GM23338 (cell line): ENCODE measurements around the gene IGIP. TPM values are rescaled to one million over a fixed set of nuclear protein-coding genes. Genes with fewer than 3 reads are reported as not detected.

Experiments used
- ATAC-seq: fragments of 200-7000 bp; cut with Tn5 transposase; 3 replicates; pipeline ENCODE4 v1.9.1; 2020
- DNase-seq: peaks from one replicate; pipeline ENCODE4 v3.0.0-alpha.2; 2015; ENCODE audit warnings: low spot score
- H2AFZ ChIP-seq: fragments of 200-600 bp; sonication (generic); 2 replicates; pipeline ENCODE4 v1.8.0; 2016; ENCODE audit warnings: antibody characterized with exemption, mild to moderate bottlenecking, moderate library complexity
- H3F3A ChIP-seq: fragments of 200-600 bp; sonication (generic); replicated peaks from 2 replicates; pipeline ENCODE4 v1.8.0; 2017; ENCODE audit warnings: antibody characterized with exemption, mixed run types, low read depth
- H3K27ac ChIP-seq: fragments of 200-600 bp; sonication (generic); 2 replicates; pipeline ENCODE4 v1.6.1; 2016; ENCODE audit warnings: low read depth
- H3K27me3 ChIP-seq: fragments of 200-600 bp; sonication (generic); 2 replicates; pipeline ENCODE4 v1.8.0; 2016; ENCODE audit warnings: mild to moderate bottlenecking, mixed run types, moderate library complexity; ENCODE audit not compliant: insufficient read depth
- H3K36me3 ChIP-seq: fragments of 200-600 bp; sonication (generic); 2 replicates; pipeline ENCODE4 v1.8.0; 2016; ENCODE audit warnings: mild to moderate bottlenecking; ENCODE audit not compliant: insufficient read depth
- H3K4me1 ChIP-seq: fragments of 200-600 bp; sonication (generic); 2 replicates; pipeline ENCODE4 v1.8.0; 2016; ENCODE audit warnings: mild to moderate bottlenecking, moderate library complexity; ENCODE audit not compliant: insufficient read depth
- H3K4me2 ChIP-seq: fragments of 200-600 bp; sonication (generic); 2 replicates; pipeline ENCODE4 v1.7.1; 2017; ENCODE audit warnings: mixed run types
- H3K4me3 ChIP-seq: fragments of 200-600 bp; sonication (generic); 2 replicates; pipeline ENCODE4 v1.6.1; 2016; ENCODE audit warnings: mixed run types
- H3K79me2 ChIP-seq: fragments of 200-600 bp; sonication (generic); replicated peaks from 2 replicates; pipeline ENCODE4 v1.8.0; 2017; ENCODE audit warnings: mild to moderate bottlenecking; ENCODE audit not compliant: insufficient read depth
- H3K9me2 ChIP-seq: fragments of 200-600 bp; sonication (generic); 2 replicates; pipeline ENCODE4 v1.8.0; 2017; ENCODE audit not compliant: insufficient read depth
- H4K20me1 ChIP-seq: fragments of 200-600 bp; sonication (generic); replicated peaks from 2 replicates; pipeline ENCODE4 v1.8.0; 2017; ENCODE audit warnings: mild to moderate bottlenecking; ENCODE audit not compliant: insufficient read depth
- H3K27ac Mint-ChIP-seq: 2 replicates; pipeline ENCODE4 v1.8.0; 2020; ENCODE audit warnings: inconsistent platforms, mild to moderate bottlenecking, moderate library complexity, mixed read lengths
- H3K27me3 Mint-ChIP-seq: 3 replicates; pipeline ENCODE4 v1.8.0; 2022; ENCODE audit warnings: low read depth, mild to moderate bottlenecking, moderate library complexity, mixed read lengths, inconsistent platforms; ENCODE audit not compliant: insufficient read depth, poor library complexity
- H3K36me3 Mint-ChIP-seq: 3 replicates; pipeline ENCODE4 v1.8.0; 2021; ENCODE audit warnings: low read depth, mild to moderate bottlenecking, inconsistent platforms, moderate library complexity, mixed read lengths
- H3K4me1 Mint-ChIP-seq: 3 replicates; pipeline ENCODE4 v1.8.0; 2020; ENCODE audit warnings: mild to moderate bottlenecking, inconsistent platforms, mixed read lengths
- H3K4me3 Mint-ChIP-seq: 3 replicates; pipeline ENCODE4 v1.8.0; 2021; ENCODE audit warnings: moderate library complexity, mild to moderate bottlenecking, inconsistent platforms, mixed read lengths
- H3K9me3 Mint-ChIP-seq: 3 replicates; pipeline ENCODE4 v1.8.0; 2020; ENCODE audit warnings: moderate library complexity, mild to moderate bottlenecking, inconsistent platforms, mixed read lengths
- CREB1 ChIP-seq: fragments of 250-450 bp; sonication (Bioruptor Pico); IDR thresholded peaks from 2 replicates; pipeline ENCODE4 v1.5.0; 2020; ENCODE audit warnings: low read depth, mild to moderate bottlenecking, moderate library complexity
- CTCF ChIP-seq, 2 experiments: fragments of 200-600 bp in 1 of 2; sonication (generic) in 1 of 2; conservative IDR thresholded peaks; 2 replicates each; pipeline versions ENCODE4 v1.5.1 to v1.6.1; 2016 to 2017; ENCODE audit warnings: antibody characterized with exemption in 2 of 2, low read depth in 2 of 2, mild to moderate bottlenecking in 2 of 2, moderate library complexity in 1 of 2
- ETS1 ChIP-seq: IDR thresholded peaks from 2 replicates; pipeline ENCODE4 v1.6.1; 2016; ENCODE audit warnings: antibody characterized with exemption
- EZH2 ChIP-seq: fragments of 200-600 bp; sonication (generic); IDR thresholded peaks from one replicate; pipeline ENCODE4 v1.8.0; 2017; ENCODE audit warnings: antibody characterized with exemption, mild to moderate bottlenecking, low read depth; ENCODE audit not compliant: unreplicated experiment
- EZH2phosphoT487 ChIP-seq: fragments of 200-600 bp; sonication (generic); IDR thresholded peaks from one replicate; pipeline ENCODE4 v1.8.1; 2018; ENCODE audit warnings: antibody characterized with exemption; ENCODE audit not compliant: unreplicated experiment
- JUNB ChIP-seq: IDR thresholded peaks from one replicate; pipeline ENCODE4 v1.6.1; 2016; ENCODE audit warnings: antibody characterized with exemption; ENCODE audit not compliant: unreplicated experiment
- NANOG ChIP-seq: IDR thresholded peaks from 2 replicates; pipeline ENCODE4 v1.6.1; 2016; ENCODE audit warnings: antibody characterized with exemption, borderline replicate concordance
- POLR2AphosphoS5 ChIP-seq: IDR thresholded peaks from 2 replicates; pipeline ENCODE4 v1.6.1; 2016; ENCODE audit warnings: antibody characterized with exemption, low read depth
- REST ChIP-seq: IDR thresholded peaks from one replicate; pipeline ENCODE4 v1.6.1; 2018; ENCODE audit warnings: antibody characterized with exemption; ENCODE audit not compliant: unreplicated experiment
- STAT1 ChIP-seq: IDR thresholded peaks from one replicate; pipeline ENCODE4 v1.6.1; 2016; ENCODE audit warnings: antibody characterized with exemption; ENCODE audit not compliant: unreplicated experiment
- ZNF114 ChIP-seq: fragments of 250-450 bp; sonication (Bioruptor Pico); IDR thresholded peaks from 2 replicates; pipeline ENCODE4 v1.5.0; 2020; ENCODE audit warnings: mild to moderate bottlenecking, moderate library complexity
- ZNF331 ChIP-seq: fragments of 250-450 bp; sonication (Bioruptor Pico); IDR thresholded peaks from 2 replicates; pipeline ENCODE4 v1.5.0; 2020; ENCODE audit warnings: low read depth, mild to moderate bottlenecking, moderate library complexity
- ZNF462 ChIP-seq: fragments of 250-450 bp; sonication (Bioruptor Pico); IDR thresholded peaks from 2 replicates; pipeline ENCODE4 v1.5.0; 2020; ENCODE audit warnings: mild to moderate bottlenecking, moderate library complexity
- polyA plus RNA-seq: library from polyadenylated mRNA; unstranded; fragments of >200 nt; fragmentation: Nextera tagmentation; extraction: Ambion mirVana; gene quantifications from 2 replicates; pipeline ENCODE4 v1.2.1, GENCODE V29; 2016
- total RNA-seq: library from RNA; depleted of rRNA; stranded (reverse); fragments of >200 nt; shearing (Covaris generic); gene quantifications from 2 replicates; pipeline ENCODE4 v1.2.3, GENCODE V29; 2014

The IGIP gene
- total and polyA plus RNA-seq, 2 experiments from 2014 or later: 0.21 to 0.38 TPM

GRCh38 chr5:140172483-140172882 lies 46.7 kb downstream of the IGIP start:
- H3K27me3 Mint-ChIP-seq: peaks cover 7% of the 10 kb centered on the region
- ATAC-seq: no peak
- no peak overlapping the region for H3K27ac Mint-ChIP-seq
- Histone ChIP-seq H3K79me2 (no peaks in the 10 kb centered on the region; the same call in none of the 2 replicates), H3K4me2 (no peak overlapping the region), H3K9me2 (no peaks in the 10 kb centered on the region), H3K4me1 (peaks cover 11% of the 10 kb centered on the region), H3F3A (peaks cover 9% of the 10 kb centered on the region), H3K27me3 (no peaks in the 10 kb centered on the region; the same call in 1 of the 2 replicates), H3K4me3 (no peak overlapping the region), H4K20me1 (peaks cover 3% of the 10 kb centered on the region; the same call in 1 of the 2 replicates), H2AFZ (no peak overlapping the region), H3K27ac (no peak overlapping the region), H3K36me3 (no peaks in the 10 kb centered on the region)
- H3K36me3 Mint-ChIP-seq: no peaks in the 10 kb centered on the region; the same call in 2 of the 3 replicates
- DNase-seq: no peak
- TF ChIP-seq CTCF (conservative IDR thresholded peaks at IDR 0.05; ENCODE audit: low read depth in 2 of 2) (no peak), ETS1 (no peak), JUNB (no peak), EZH2 (no peak), EZH2phosphoT487 (no peak), NANOG (no peak), POLR2AphosphoS5 (no peak), ZNF462 (CRISPR knock-in tag) (no peak), STAT1 (no peak), CREB1 (CRISPR knock-in tag) (no peak), ZNF114 (no peak), ZNF331 (CRISPR knock-in tag) (no peak), REST (no peak)
- no peak overlapping the region for H3K4me3 Mint-ChIP-seq
- H3K4me1 Mint-ChIP-seq: peaks cover 6% of the 10 kb centered on the region
- no peaks in the 10 kb centered on the region for H3K9me3 Mint-ChIP-seq
